GM10248 (cell line): Measurements from ENCODE around the gene ELF2.
"Not testable (repeated sequence)": the region's sequence is repeated elsewhere in the genome, so short reads cannot be mapped to it uniquely, and the experiment has no call there.

Experiments
- CTCF ChIA-PET: fragments of 300-600 bp; sonication (Branson Sonifier 250); formaldehyde crosslinking; extraction: SDS; loops from one replicate; lab custom pipeline; 2021; ENCODE audit warnings: antibody characterized with exemption; lab: Yijun Ruan, JAX
- POLR2A ChIA-PET: fragments of 350-650 bp; sonication (Branson Sonifier 250); formaldehyde crosslinking; extraction: SDS; loops from one replicate; lab custom pipeline; 2020; ENCODE audit warnings: antibody characterized with exemption; lab: Yijun Ruan, JAX
- DNase-seq: peaks from one replicate; pipeline ENCODE4 v3.0.0; 2012; ENCODE audit errors: extremely low spot score
- TF ChIP-seq, protein P1 (sequence below): IDR thresholded peaks from 2 replicates; pipeline ENCODE4 v1.5.1; 2012; ENCODE audit warnings: mild to moderate bottlenecking, low read depth; ENCODE audit errors: extremely low read depth, missing control alignments, control extremely low read depth

The ELF2 gene

DNA sequence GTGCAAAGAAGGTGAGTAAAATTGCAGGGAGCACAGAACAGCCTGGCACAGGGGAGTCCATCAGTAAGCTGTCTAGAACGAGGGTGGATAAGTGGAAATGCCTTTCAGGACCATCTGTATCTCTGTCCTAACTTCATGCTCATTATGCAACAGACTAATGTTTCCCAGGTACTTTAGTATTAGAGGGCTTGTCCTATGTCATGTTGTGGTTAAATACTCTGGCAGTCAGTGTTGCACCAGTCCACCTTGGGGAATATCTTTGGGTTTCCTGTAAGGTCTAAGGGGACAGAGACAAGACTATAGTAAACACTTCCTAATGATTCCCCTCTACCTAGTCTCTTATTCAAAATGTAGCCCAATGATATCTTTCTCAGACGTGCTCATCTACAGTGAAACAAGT is 140.1 kb downstream of the ELF2 start:
- CTCF ChIA-PET: interaction anchor here (1.3 to 1.5 kb wide), 2 partner anchors 17 to 259 kb away, joined by 3 to 5 read pairs; no protein-coding TSS in a partner anchor
- TF ChIP-seq, protein P1, sequence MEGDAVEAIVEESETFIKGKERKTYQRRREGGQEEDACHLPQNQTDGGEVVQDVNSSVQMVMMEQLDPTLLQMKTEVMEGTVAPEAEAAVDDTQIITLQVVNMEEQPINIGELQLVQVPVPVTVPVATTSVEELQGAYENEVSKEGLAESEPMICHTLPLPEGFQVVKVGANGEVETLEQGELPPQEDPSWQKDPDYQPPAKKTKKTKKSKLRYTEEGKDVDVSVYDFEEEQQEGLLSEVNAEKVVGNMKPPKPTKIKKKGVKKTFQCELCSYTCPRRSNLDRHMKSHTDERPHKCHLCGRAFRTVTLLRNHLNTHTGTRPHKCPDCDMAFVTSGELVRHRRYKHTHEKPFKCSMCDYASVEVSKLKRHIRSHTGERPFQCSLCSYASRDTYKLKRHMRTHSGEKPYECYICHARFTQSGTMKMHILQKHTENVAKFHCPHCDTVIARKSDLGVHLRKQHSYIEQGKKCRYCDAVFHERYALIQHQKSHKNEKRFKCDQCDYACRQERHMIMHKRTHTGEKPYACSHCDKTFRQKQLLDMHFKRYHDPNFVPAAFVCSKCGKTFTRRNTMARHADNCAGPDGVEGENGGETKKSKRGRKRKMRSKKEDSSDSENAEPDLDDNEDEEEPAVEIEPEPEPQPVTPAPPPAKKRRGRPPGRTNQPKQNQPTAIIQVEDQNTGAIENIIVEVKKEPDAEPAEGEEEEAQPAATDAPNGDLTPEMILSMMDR: no peak
- POLR2A ChIA-PET: no interaction called here
- DNase-seq: no peak

DNA sequence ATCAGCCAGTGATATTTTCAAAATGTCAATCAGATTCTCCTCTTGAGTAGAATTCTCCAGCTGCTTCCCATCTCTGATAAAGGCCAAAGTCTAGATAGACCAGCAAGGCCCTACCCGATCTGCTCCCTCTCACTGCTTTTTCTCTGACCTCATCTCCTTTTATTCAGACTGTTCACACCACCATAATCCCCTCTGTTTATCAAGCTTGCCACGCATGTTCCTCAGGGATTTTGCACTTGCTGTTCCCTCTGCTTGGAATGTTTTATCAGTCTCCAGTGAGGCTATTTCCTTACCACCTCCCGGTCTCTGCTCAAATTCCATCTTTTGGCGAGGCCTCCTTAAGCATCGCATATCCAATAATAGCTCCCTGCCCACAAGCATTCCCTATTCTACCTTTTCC is 141.4 kb downstream of the ELF2 start:
- TF ChIP-seq, protein P1: no peak
- POLR2A ChIA-PET: no interaction called here
- CTCF ChIA-PET: interaction anchor here (0.9 to 1.5 kb wide), 4 partner anchors 16 to 260 kb away, joined by 3 to 5 read pairs (median 3); no protein-coding TSS in a partner anchor
- DNase-seq: no peak

DNA sequence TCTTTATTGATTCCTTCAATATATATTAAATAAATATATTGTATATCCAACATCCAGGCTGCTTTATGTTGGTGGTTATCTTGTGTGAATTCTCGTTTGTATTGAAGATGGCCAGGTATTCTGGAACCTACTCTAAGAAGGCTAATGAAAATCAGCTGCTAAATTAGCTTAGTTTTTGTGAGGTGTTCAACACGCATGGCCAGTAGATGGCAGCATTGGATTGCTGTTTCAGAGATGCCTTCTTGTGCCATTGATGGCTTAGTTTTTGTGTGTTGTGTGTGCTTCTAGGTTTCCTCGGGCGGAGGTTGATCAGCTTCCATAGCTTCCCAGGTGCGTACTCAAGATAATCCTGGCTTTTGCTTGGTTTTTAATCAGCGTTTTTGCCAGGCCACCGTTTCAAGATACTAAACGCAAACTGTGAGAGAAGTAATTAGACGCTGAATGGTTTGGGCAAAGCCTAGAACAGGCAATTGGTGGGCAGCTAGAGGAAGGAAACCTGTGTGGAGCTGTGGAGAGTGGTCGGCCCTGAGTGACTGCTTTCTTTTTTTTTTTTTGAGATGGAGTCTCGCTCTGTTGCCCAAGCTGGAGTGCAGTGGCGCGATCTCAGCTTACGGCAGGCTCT is 146.3 kb downstream of the ELF2 start:
- ChIA-PET POLR2A (interaction anchor here (0.6 to 2.1 kb wide), 4 partner anchors 11 to 272 kb away, joined by 3 to 9 read pairs (median 6); no protein-coding TSS in a partner anchor), CTCF (interaction anchor here (0.6 to 6.9 kb wide), 75 partner anchors 12 to 626 kb away, joined by 3 to 143 read pairs (median 5); partner anchors contain the start of genes ELF2, NAA15, NDUFC1 and NOCT)
- TF ChIP-seq, protein P1: peak; percentile 82
- peak; percentile 73 for DNase-seq

DNA sequence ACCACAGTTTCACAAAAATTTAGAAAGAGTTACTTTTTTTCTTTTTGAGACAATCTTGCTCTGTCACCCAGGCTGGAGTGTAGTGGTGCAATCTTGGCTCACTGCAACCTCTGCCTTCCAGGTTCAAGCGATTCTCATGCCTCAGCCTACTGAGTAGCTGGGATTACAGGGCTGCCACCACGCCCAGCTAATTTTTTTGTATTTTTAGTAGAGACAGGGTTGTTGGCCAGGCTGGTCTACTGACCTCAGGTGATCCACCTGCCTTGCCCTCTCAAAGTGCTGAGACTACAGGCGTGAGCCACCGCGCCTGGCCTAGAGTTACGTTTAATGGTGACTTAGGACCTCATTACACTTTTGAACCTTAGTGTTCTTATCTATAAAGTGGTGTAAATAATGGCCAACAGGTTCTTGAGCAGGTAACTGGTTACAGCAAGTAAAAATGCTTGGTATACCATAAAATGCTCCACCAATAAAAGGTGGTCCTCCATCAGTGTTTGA is 147.1 kb downstream of the ELF2 start:
- DNase-seq: not testable (repeated sequence)
- POLR2A ChIA-PET: interaction anchor here (0.5 to 2.1 kb wide), 3 partner anchors 10 to 496 kb away, joined by 6 to 9 read pairs (median 8); no protein-coding TSS in a partner anchor
- CTCF ChIA-PET: interaction anchor here (0.6 to 6.9 kb wide), 74 partner anchors 11 to 627 kb away, joined by 3 to 143 read pairs (median 5); partner anchors contain the start of genes ELF2, NAA15, NDUFC1 and NOCT

DNA sequence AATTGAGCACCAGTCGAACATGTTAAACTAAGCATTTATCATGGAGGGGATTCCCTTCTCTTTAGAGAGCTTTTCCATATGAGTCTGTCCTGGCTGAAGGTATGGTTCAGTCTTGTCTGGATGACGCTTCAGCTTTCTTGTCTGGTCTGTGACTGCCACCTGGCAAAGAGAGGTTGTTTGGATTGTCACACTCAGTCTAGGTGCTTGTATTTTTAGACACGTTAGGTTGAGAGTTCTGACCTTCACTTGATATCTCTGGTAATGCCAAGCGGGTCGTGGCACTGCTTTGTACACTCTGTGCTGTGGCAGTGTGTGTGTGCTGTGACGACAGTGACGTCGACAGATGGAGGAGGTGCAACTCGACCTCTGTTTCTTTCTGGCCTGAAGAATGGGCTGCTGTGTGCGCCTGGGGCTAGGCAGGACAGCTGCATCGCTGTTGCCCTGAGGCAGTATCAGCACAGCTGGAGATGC is 148.8 kb downstream of the ELF2 start:
- TF ChIP-seq, protein P1: no peak
- ChIA-PET CTCF (interaction anchor here (0.9 to 6.9 kb wide), 6 partner anchors 10 to 629 kb away, joined by 3 to 143 read pairs (median 6); partner anchors contain the start of gene NOCT), POLR2A (interaction anchor here (0.6 to 1.2 kb wide), 5 partner anchors 10 to 990 kb away, joined by 3 to 6 read pairs (median 3); partner anchors contain the start of gene NOCT)
- DNase-seq: no peak

DNA sequence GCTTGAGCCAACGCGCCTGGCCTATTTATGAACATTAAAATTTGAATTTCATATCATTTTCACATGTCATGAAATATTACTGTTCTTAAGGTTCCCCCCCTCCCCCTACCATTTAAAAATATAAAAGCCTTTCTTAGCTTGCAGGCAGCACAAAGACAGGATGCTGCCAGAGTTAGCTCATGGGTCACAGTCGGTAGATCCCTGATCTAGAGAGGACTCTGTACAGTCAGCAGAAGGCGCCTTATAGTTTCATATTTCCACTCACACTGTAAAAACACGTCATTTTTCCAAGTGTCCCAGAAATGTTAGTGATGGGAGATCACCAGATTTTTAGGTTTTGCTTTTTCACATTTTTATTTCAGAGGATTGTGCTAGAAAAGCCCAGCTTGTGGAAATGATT is 149.2 kb downstream of the ELF2 start:
- DNase-seq: no peak
- CTCF ChIA-PET: interaction anchor here (0.9 to 6.9 kb wide), 4 partner anchors 9 to 503 kb away, joined by 3 to 143 read pairs (median 6); partner anchors contain the start of gene NOCT
- TF ChIP-seq, protein P1: no peak
- POLR2A ChIA-PET: interaction anchor here (0.6 to 1.2 kb wide), 5 partner anchors 9 to 990 kb away, joined by 3 to 6 read pairs (median 3); partner anchors contain the start of gene NOCT
